ENCODE data around the gene FLOT1. TPM values are rescaled to one million over a fixed set of nuclear protein-coding genes. Genes with fewer than 3 reads are reported as not detected.

The FLOT1 gene
- total and polyA plus RNA-seq, 2 donors (not counting 1 experiment from before 2014, with no cell fraction given) = 71.2 to 79.4 TPM

DNA sequence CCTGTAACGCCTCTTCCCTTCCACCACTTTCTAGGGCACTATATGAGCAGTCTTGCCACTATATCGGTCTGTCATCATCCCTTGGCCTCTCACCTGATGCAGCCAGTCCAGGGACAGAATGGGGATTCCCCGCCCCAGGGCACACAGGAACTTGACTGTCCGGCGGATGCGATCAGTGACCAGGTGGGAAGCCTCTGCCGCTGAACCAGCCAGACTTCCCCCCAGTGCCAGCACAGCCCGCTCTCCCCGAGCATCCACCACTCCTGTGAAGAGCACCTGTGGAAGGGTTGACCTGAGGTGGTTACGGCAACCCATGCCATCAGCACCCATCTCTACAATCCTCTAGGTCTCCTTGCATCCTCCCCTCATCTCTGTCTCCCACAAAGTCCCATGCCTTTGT, 39.5 kb downstream of the FLOT1 start:
- no peaks in the 10 kb centered on the region for H4K20me1 ChIP-seq (ENCODE audit: control insufficient read depth, insufficient read depth, low read length, poor library complexity, severe bottlenecking)
- no peaks in the 10 kb centered on the region for H3K9me3 ChIP-seq (ENCODE audit: control extremely low read depth in 1 of 3, control insufficient read depth in 2 of 3, insufficient read depth in 1 of 3, low read length in 2 of 3)
- Mint-ChIP-seq H3K27me3 (no peaks in the 10 kb centered on the region), H3K9me3 (ENCODE audit: insufficient read depth) (no peaks in the 10 kb centered on the region), H3K27ac (no peak overlapping the region), H3K4me1 (no peaks in the 10 kb centered on the region), H3K4me3 (no peak overlapping the region)
- POLR2A ChIA-PET = no interaction called here
- DNase-seq = no peak
- CTCF ChIA-PET = interaction anchor here (4.1 kb wide), 1 partner anchor 25 kb away, joined by 15 read pairs; no protein-coding TSS in a partner anchor
- H3K36me3 ChIP-seq (replicated peaks in 1 of 2; ENCODE audit: control extremely low read depth in 1 of 2, control insufficient read depth in 1 of 2, extremely low read depth in 1 of 2, insufficient read depth in 2 of 2, low read length in 1 of 2) = peaks cover 0 to 32% of the 10 kb centered on the region in 2 experiments
- intact Hi-C loops (cut with micrococcal nuclease) = no loop called here
- no peak overlapping the region for H2AFZ ChIP-seq (ENCODE audit: insufficient read depth, low read depth, low read length, poor library complexity, severe bottlenecking)
- H3K4me3 ChIP-seq (ENCODE audit: control extremely low read depth in 1 of 5, extremely low read depth in 1 of 5, insufficient read depth in 1 of 5, low read depth in 2 of 5, low read length in 4 of 5) = no peak overlapping the region
- no peak overlapping the region for H3K4me2 ChIP-seq (replicated peaks; ENCODE audit: low read depth, low read length, poor library complexity, severe bottlenecking)
- H3K79me2 ChIP-seq (ENCODE audit: control insufficient read depth, insufficient read depth, low read length) = peaks cover 5% of the 10 kb centered on the region
- no peak overlapping the region for H3K9ac ChIP-seq (ENCODE audit: low read length)
- H3K27ac ChIP-seq (ENCODE audit: low read length in 2 of 2) = no peak overlapping the region
- ATAC-seq (ENCODE audit: low read depth) = no peak
- no peaks in the 10 kb centered on the region for H3K27me3 ChIP-seq (replicated peaks in 1 of 4; ENCODE audit: control extremely low read depth in 1 of 4, control insufficient read depth in 3 of 4, insufficient read depth in 4 of 4, low read length in 3 of 4)
- H3K4me1 ChIP-seq (ENCODE audit: control insufficient read depth in 2 of 2, insufficient read depth in 2 of 2, low read length in 2 of 2) = no peaks in the 10 kb centered on the region
- WGBS (ENCODE audit: insufficient coverage) = 92% methylated on average over 9 of the region's 10 CpGs
- TF ChIP-seq, protein P1, sequence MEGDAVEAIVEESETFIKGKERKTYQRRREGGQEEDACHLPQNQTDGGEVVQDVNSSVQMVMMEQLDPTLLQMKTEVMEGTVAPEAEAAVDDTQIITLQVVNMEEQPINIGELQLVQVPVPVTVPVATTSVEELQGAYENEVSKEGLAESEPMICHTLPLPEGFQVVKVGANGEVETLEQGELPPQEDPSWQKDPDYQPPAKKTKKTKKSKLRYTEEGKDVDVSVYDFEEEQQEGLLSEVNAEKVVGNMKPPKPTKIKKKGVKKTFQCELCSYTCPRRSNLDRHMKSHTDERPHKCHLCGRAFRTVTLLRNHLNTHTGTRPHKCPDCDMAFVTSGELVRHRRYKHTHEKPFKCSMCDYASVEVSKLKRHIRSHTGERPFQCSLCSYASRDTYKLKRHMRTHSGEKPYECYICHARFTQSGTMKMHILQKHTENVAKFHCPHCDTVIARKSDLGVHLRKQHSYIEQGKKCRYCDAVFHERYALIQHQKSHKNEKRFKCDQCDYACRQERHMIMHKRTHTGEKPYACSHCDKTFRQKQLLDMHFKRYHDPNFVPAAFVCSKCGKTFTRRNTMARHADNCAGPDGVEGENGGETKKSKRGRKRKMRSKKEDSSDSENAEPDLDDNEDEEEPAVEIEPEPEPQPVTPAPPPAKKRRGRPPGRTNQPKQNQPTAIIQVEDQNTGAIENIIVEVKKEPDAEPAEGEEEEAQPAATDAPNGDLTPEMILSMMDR (IDR thresholded peaks at IDR 0.05) = no peak
- no peak for TF ChIP-seq EZH2 (IDR thresholded peaks at IDR 0.05; ENCODE audit: borderline replicate concordance, insufficient read depth, low read depth, low read length, poor library complexity, severe bottlenecking)

DNA sequence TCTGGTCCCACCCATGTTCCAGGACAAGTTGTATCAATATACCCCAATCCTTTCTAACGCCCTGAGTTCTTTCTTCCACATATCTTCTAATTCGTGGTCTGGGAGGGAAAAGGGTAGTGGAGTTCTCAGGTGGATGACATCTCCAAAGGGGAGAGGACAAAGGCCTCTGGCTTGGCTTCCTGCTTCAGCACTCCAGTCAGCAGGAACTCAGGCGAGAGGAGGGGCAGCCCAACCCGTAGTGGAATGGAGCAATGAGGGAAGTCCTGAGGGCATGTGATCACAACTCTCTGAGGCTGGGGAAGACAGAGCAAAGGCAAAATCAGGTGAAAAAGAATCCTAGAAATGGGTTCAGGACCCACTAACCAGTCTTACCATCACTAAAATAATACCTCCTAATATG, 42.1 kb downstream of the FLOT1 start:
- intact Hi-C loops (cut with micrococcal nuclease) = no loop called here
- Mint-ChIP-seq H3K27ac (no peak overlapping the region), H3K27me3 (no peaks in the 10 kb centered on the region), H3K9me3 (ENCODE audit: insufficient read depth) (no peaks in the 10 kb centered on the region), H3K4me1 (no peaks in the 10 kb centered on the region), H3K4me3 (no peak overlapping the region)
- no peak overlapping the region for H2AFZ ChIP-seq (ENCODE audit: insufficient read depth, low read depth, low read length, poor library complexity, severe bottlenecking)
- ATAC-seq (ENCODE audit: low read depth) = no peak
- no CpG with 5 or more reads among the region's 4 CpGs for WGBS (ENCODE audit: insufficient coverage)
- no peaks in the 10 kb centered on the region for H3K9me3 ChIP-seq (ENCODE audit: control extremely low read depth in 1 of 3, control insufficient read depth in 2 of 3, insufficient read depth in 1 of 3, low read length in 2 of 3)
- H3K27ac ChIP-seq (ENCODE audit: low read length in 2 of 2) = no peak overlapping the region
- no peaks in the 10 kb centered on the region for H3K4me1 ChIP-seq (ENCODE audit: control insufficient read depth in 2 of 2, insufficient read depth in 2 of 2, low read length in 2 of 2)
- no peak for TF ChIP-seq EZH2 (IDR thresholded peaks at IDR 0.05; ENCODE audit: borderline replicate concordance, insufficient read depth, low read depth, low read length, poor library complexity, severe bottlenecking)
- TF ChIP-seq, protein P1 (IDR thresholded peaks at IDR 0.05) = no peak
- POLR2A ChIA-PET = no interaction called here
- no peak overlapping the region for H3K4me2 ChIP-seq (replicated peaks; ENCODE audit: low read depth, low read length, poor library complexity, severe bottlenecking)
- no peak overlapping the region for H3K9ac ChIP-seq (ENCODE audit: low read length)
- CTCF ChIA-PET = interaction anchor here (0.9 to 2.5 kb wide), 3 partner anchors 12 to 24 kb away, joined by 3 to 9 read pairs (median 3); no protein-coding TSS in a partner anchor
- H3K27me3 ChIP-seq (replicated peaks in 1 of 4; ENCODE audit: control extremely low read depth in 1 of 4, control insufficient read depth in 3 of 4, insufficient read depth in 4 of 4, low read length in 3 of 4) = no peaks in the 10 kb centered on the region
- H3K36me3 ChIP-seq (replicated peaks in 1 of 2; ENCODE audit: control extremely low read depth in 1 of 2, control insufficient read depth in 1 of 2, extremely low read depth in 1 of 2, insufficient read depth in 2 of 2, low read length in 1 of 2) = peaks cover 0 to 17% of the 10 kb centered on the region in 2 experiments
- H3K4me3 ChIP-seq (ENCODE audit: control extremely low read depth in 1 of 5, extremely low read depth in 1 of 5, insufficient read depth in 1 of 5, low read depth in 2 of 5, low read length in 4 of 5) = no peak overlapping the region
- no peak for DNase-seq
- no peaks in the 10 kb centered on the region for H4K20me1 ChIP-seq (ENCODE audit: control insufficient read depth, insufficient read depth, low read length, poor library complexity, severe bottlenecking)
- H3K79me2 ChIP-seq (ENCODE audit: control insufficient read depth, insufficient read depth, low read length) = peaks cover 3% of the 10 kb centered on the region

Measured in B cell (primary cell).